Measurements from ENCODE around the gene FAH. TPM values are rescaled to one million over a fixed set of nuclear protein-coding genes. Genes with fewer than 3 reads are reported as not detected.

FAH gene
- polyA plus RNA-seq, 1 donor from 2014 or later = 3.1 TPM

- Histone ChIP-seq H3K27me3 (ENCODE audit: insufficient read depth, low read depth, low read length) (no peaks in the 10 kb centered on the region), H3K4me3 (ENCODE audit: low read length) (no peak overlapping the region), H4K20me1 (ENCODE audit: insufficient read depth) (no peaks in the 10 kb centered on the region), H3K27ac (ENCODE audit: low read length) (no peak overlapping the region), H3K9me2 (ENCODE audit: insufficient read depth, low read length) (no peaks in the 10 kb centered on the region), H2AFZ (ENCODE audit: low read depth, low read length) (no peak overlapping the region), H3F3A (ENCODE audit: insufficient read depth, low read length, poor library complexity, severe bottlenecking) (no peaks in the 10 kb centered on the region), H3K9ac (ENCODE audit: low read length) (no peak overlapping the region), H3K36me3 (ENCODE audit: insufficient read depth, low read length) (no peaks in the 10 kb centered on the region), H3K9me3 (ENCODE audit: low read length) (no peaks in the 10 kb centered on the region), H3K79me2 (replicated peaks; ENCODE audit: insufficient read depth, low read length) (no peaks in the 10 kb centered on the region), H3K4me2 (ENCODE audit: low read length) (no peak overlapping the region)
- TF ChIP-seq REST (IDR thresholded peaks at IDR 0.05; ENCODE audit: borderline replicate concordance) = no peak
- no peak for TF ChIP-seq CTCF (IDR thresholded peaks at IDR 0.05; ENCODE audit: poor library complexity, severe bottlenecking)
- TF ChIP-seq MXI1 (conservative IDR thresholded peaks at IDR 0.05; ENCODE audit: poor library complexity, severe bottlenecking) = no peak
- TF ChIP-seq EP300 (conservative IDR thresholded peaks at IDR 0.05; ENCODE audit: poor library complexity, severe bottlenecking) = no peak
- no peak for TF ChIP-seq POLR2AphosphoS5 (IDR thresholded peaks at IDR 0.05)
- no peak for TF ChIP-seq TAF1 (IDR thresholded peaks at IDR 0.05; ENCODE audit: low read depth)
- no peak for TF ChIP-seq SMC3 (conservative IDR thresholded peaks at IDR 0.05; ENCODE audit: poor library complexity)
- TF ChIP-seq EZH2 (IDR thresholded peaks at IDR 0.05; ENCODE audit: borderline replicate concordance, insufficient read depth, low read length, poor library complexity, severe bottlenecking) = no peak
Observed at GRCh38 chr15:80216141-80216540, 63.3 kb downstream of the FAH start.

- H3F3A ChIP-seq (ENCODE audit: insufficient read depth, low read length, poor library complexity, severe bottlenecking) = no peaks in the 10 kb centered on the region
- H3K27me3 ChIP-seq (ENCODE audit: insufficient read depth, low read depth, low read length) = no peaks in the 10 kb centered on the region
- H2AFZ ChIP-seq (ENCODE audit: low read depth, low read length) = no peak overlapping the region
- H3K4me2 ChIP-seq (ENCODE audit: low read length) = no peak overlapping the region
- H3K27ac ChIP-seq (ENCODE audit: low read length) = no peak overlapping the region
- H4K20me1 ChIP-seq (ENCODE audit: insufficient read depth) = no peaks in the 10 kb centered on the region
- H3K79me2 ChIP-seq (replicated peaks; ENCODE audit: insufficient read depth, low read length) = no peaks in the 10 kb centered on the region
- TF ChIP-seq CTCF (IDR thresholded peaks at IDR 0.05; ENCODE audit: poor library complexity, severe bottlenecking) = no peak
- no peak for TF ChIP-seq SMC3 (conservative IDR thresholded peaks at IDR 0.05; ENCODE audit: poor library complexity)
- no peak for TF ChIP-seq RAD21 (conservative IDR thresholded peaks at IDR 0.05)
- no peak for TF ChIP-seq EP300 (conservative IDR thresholded peaks at IDR 0.05; ENCODE audit: poor library complexity, severe bottlenecking)
- TF ChIP-seq REST (IDR thresholded peaks at IDR 0.05; ENCODE audit: borderline replicate concordance) = no peak
- TF ChIP-seq MXI1 (conservative IDR thresholded peaks at IDR 0.05; ENCODE audit: poor library complexity, severe bottlenecking) = no peak
- no peak for TF ChIP-seq TAF1 (IDR thresholded peaks at IDR 0.05; ENCODE audit: low read depth)
- no peak for TF ChIP-seq EZH2 (IDR thresholded peaks at IDR 0.05; ENCODE audit: borderline replicate concordance, insufficient read depth, low read length, poor library complexity, severe bottlenecking)
- TF ChIP-seq POLR2AphosphoS5 (IDR thresholded peaks at IDR 0.05) = no peak
- H3K9me2 ChIP-seq (ENCODE audit: insufficient read depth, low read length) = no peaks in the 10 kb centered on the region
- no peak overlapping the region for H3K9ac ChIP-seq (ENCODE audit: low read length)
- H3K36me3 ChIP-seq (ENCODE audit: insufficient read depth, low read length) = no peaks in the 10 kb centered on the region
- H3K9me3 ChIP-seq (ENCODE audit: low read length) = no peaks in the 10 kb centered on the region
- H3K4me3 ChIP-seq (ENCODE audit: low read length) = no peak overlapping the region
Observed at GRCh38 chr15:80216911-80217310, 64.1 kb downstream of the FAH start.

Measured in neural cell (in vitro differentiated cells).